Inflammatory macrophage (primary cell): ENCODE data around the gene RNF4.
"Not testable (repeated sequence)": the region's sequence is repeated elsewhere in the genome, so short reads cannot be mapped to it uniquely, and the experiment has no call there.

ENCODE experiments used
- DNase-seq, 2 donors: peaks; one replicate each; pipeline ENCODE4 v3.0.0-alpha.2; 2020 to 2022

Gene RNF4

DNA sequence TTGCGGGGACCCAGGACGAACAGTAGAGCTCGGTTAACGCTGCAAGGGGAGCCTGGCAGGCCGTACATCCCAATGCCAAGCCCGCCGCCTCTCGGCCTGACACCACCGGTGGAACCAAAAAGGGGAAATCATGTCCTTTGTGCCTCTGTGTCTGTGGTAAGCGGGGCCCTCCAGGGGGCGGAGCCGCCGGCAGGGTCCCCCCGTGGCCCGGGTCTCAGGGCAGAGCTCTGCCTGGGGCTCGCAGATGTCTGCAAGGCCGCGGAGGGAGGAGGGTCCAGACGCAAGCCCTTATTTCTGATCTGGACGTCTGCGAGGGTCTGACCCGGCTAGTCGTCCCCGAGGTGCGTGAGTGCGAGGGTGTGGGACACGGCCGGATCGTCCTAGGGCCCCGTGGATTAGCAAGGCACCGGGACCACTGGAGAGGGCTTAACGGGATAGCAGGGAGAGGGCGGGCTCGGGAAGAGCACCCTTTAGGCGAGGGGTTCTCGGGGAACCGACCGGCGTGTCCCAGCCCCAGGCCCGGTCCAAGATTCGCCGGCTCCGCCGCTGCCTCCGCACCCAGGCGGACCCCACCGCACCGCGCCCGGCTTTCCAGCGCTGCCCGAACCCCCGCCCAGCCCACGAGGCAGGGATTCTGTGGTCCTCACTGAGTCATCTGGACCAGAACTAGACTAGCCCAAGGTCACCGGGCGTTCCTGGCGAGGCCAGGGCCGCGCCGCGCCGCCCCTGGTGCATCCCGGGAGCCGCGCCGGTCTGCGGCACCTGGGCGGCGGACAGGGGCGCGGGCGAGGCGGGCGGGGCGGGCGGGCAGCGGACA lies 66.7 kb downstream of the RNF4 start:
- peak; percentile 60 to 79 for DNase-seq

- peak; percentile 99 to 100 for DNase-seq
Measured at GRCh38 chr4:2536193-2537010, 67.5 kb downstream of the RNF4 start, which contains the start of gene FAM193A. Gene FAM193A (plus strand): TSS chr4:2536647. CDS start chr4:2536916, 269 bp downstream.

DNA sequence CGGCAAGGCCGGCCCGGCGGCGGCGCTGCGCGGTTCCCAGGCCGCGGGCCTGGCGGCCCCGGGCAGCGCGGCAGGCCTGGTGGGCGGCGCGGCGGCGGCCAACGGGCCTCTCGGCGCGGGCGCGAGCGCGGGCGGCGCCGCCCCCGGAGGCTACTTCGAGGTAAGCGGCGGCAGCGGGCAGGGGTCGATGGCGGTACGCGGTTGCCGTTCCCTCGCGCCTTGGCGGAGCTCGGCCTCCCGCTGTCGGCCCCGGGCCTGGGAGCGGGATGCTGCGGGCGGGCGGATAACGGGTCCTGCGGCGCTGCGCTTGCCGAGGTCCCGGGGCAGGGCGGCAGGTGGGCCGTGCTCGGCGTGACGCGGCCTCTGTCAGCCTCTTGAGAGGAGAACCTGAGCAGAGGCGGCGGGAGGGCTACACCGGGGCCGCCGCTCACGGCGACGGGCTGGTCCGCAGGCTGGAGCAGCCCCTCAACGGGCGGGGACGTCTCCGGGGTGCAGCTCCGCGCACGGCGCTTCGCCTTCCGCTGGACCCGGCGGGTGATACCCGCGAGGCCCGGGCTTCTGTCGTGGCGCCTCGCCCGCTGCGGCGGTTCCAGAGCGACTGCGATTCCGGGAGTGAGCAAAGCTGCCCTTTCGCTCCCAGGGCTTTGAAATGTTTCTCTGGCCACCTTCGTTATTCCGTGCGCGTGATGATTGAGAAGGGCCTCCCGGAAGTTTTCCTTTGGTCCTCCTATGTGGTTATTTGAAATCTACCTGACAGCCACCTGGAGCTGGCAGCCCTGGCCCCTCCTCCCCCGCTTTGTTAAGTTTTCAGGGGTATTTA lies 68.3 kb downstream of the RNF4 start:
- peak; percentile 16 to 44 for DNase-seq

GRCh38 chr4:2543580-2544191 lies 74.8 kb downstream of the RNF4 start:
- DNase-seq, result not testable (repeated sequence)

GRCh38 chr4:2545321-2546013 lies 76.6 kb downstream of the RNF4 start:
- DNase-seq, result no peak

DNA sequence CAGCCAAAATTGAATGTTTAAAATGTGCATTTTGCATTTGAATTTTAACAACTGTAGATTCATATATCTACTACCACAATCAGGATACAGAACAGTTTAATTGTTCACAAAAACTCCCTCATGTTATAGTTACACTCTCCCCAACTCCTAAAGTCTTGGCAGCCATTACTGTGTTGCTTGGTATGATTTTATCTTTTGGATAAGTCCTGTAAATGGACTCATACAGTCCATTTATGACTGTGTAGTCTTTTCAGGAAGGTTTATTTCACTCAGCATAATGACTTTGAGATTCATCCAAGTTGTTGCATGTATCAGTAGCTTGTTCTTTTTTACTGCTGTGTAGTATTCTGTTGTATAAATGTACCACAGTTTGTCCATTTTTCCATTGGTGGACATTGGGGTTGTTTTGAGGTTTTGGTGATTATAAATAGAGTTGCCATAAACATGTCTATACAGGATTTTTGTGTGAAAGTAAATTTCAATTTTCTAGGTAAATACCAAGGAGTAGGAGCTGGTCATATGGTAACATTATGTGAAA lies 77.4 kb downstream of the RNF4 start:
- no peak for DNase-seq

DNA sequence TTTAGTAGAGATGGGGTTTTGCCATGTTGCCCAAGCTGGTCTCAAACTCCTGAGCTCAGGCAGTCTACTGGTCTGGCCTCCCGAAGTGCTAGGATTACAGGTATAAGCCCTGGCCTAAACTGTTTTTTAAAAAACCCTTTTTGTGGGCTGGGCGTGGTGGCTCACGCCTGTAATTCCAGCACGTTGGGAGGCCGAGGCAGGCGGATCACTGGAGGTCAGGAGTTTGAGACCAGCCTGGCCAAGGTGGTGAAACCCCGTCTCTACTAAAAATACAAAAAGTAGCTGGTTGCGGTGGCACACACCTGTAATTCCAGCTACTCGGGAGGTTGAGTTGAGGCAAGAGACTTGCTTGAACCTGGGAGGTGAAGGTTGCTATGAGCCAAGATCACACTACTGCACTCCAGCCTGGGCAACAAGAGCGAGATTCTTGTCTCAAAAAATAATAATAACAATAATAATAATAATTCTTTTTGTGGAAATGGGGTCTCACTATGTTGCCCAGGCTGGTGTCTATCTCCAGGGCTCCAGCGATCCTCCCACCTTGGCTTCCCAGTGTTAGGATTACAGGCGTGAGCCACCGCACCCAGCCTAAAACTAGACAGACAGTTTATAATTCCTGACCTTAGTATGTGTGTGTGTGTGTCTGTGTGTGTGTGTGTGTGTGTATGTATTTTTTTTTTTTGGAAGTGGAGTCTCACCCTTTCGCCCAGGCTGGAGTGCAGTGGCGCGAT lies 78.2 kb downstream of the RNF4 start:
- DNase-seq, result not testable (repeated sequence)

DNA sequence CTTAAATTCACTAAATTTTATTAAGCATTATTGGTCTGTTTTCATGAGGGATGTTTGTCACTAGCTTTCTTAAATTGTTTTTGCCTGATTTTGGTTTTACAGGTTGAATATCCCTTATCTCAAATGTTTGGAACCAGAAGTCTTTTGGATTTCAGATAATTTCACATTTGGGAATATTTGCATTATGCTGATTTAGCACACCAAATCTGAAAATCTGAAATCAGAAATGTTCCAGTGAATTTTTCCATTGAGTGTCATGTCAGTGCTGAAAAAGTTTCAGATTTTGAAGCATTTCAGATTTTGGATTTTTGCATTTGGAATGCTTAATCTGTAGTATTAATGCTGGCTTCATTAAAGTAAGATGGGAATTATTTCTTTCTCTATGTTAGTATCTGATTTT lies 82.2 kb downstream of the RNF4 start:
- DNase-seq, result no peak

DNA sequence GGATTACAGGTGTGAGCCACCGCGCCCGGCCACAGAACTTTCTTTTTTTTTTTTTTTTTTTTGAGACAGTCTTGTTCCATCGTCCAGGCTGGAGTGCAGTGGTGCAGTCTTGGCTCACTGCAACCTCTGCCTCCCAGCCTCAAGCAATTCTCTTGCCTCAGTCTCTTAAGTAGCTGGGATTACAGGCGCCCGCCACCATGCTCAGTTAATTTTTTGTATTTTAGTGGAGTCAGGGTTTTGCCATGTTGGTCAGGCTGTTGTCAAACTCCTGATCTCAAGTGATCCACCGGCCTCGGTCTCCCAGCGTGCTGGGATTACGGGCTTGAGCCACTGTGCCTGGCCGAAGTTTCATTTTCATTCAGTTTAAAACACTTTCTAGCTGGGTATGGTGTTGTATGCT lies 83.9 kb downstream of the RNF4 start:
- no peak for DNase-seq

DNA sequence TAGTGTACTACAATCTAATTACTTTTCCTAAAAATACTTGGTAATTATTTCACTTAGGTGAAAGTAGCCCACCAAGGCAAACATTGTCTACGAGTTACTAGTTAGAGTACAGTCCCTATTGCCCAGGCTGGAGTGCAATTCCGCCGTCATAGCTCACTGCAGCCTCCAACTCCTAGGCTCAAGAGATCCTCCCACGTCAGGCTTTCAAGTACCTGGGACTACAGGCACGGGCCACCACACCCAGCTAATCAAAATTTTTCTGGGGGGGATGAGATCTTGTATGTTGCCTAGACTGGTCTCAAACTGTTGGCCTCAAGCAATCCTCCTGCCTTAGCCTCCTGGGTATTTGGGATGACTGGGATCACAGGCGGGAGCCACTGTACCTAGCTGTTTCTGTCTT lies 89.4 kb downstream of the RNF4 start:
- no peak for DNase-seq

DNA sequence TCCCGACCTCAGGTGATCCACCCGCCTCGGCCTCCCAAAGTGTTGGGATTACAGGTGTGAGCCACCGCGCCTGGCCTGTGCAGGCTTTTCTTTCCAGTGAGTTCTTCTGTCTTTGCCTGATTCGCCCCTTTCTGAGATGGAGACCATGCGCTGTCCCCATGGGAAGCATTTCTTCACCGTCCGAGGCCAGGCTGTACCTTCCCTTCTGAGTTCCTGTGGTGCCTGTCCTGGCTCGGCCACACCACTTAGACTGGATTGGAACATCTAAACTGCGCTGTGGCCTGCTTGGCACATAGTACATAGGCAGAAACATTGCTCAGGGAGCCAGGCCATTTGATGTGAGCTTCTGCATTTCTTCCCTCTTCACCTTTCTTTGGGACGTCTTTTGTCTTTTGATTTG lies 91.3 kb downstream of the RNF4 start:
- DNase-seq, result no peak
